Fibroblast of lung (primary cell): ENCODE measurements around the gene HIBCH. TPM values are rescaled to one million over a fixed set of nuclear protein-coding genes. Genes with fewer than 3 reads are reported as not detected.

ENCODE experiments used
- DNase-seq, 2 donors: peaks; one replicate each; pipeline versions ENCODE4 v3.0.0 to v3.0.0-alpha.2; 2010; ENCODE audit warnings: low read depth in 2 of 2
- H2AFZ ChIP-seq: 2 replicates; pipeline ENCODE4 v1.5.1; 2012; ENCODE audit warnings: low read length, control low read depth, inconsistent platforms
- H3K27ac ChIP-seq: 2 replicates; pipeline ENCODE4 v1.5.1; 2011; ENCODE audit warnings: low read length, control low read depth; ENCODE audit not compliant: insufficient read depth
- H3K27me3 ChIP-seq: 2 replicates; pipeline ENCODE4 v1.5.1; 2011; ENCODE audit warnings: mild to moderate bottlenecking, low read length; ENCODE audit not compliant: control insufficient read depth, insufficient read depth
- H3K36me3 ChIP-seq: 2 replicates; pipeline ENCODE4 v1.5.1; 2011; ENCODE audit warnings: low read length; ENCODE audit not compliant: control insufficient read depth, insufficient read depth
- H3K4me1 ChIP-seq: 2 replicates; pipeline ENCODE4 v1.5.1; 2011; ENCODE audit warnings: low read length; ENCODE audit not compliant: control insufficient read depth, insufficient read depth; ENCODE audit errors: extremely low read depth
- H3K4me2 ChIP-seq: 2 replicates; pipeline ENCODE4 v1.5.1; 2011; ENCODE audit warnings: low read length, control low read depth; ENCODE audit not compliant: insufficient read depth; ENCODE audit errors: extremely low read depth
- H3K4me3 ChIP-seq, 4 experiments: fragments of 200-600 bp in 1 of 4; sonication (generic) in 1 of 4; replicated peaks in 1 of 4; 2 replicates each; pipeline ENCODE4 v1.5.1; 2011 to 2016; ENCODE audit warnings: low read length in 4 of 4, low read depth in 3 of 4, mild to moderate bottlenecking in 3 of 4, control low read depth in 2 of 4, inconsistent platforms in 1 of 4, mixed read lengths in 1 of 4; ENCODE audit not compliant: insufficient read depth in 1 of 4; ENCODE audit errors: control extremely low read depth in 1 of 4
- H3K79me2 ChIP-seq: 2 replicates; pipeline ENCODE4 v1.5.1; 2012; ENCODE audit warnings: mild to moderate bottlenecking, low read length, inconsistent platforms; ENCODE audit not compliant: control insufficient read depth, insufficient read depth
- H3K9ac ChIP-seq: 2 replicates; pipeline ENCODE4 v1.5.1; 2011; ENCODE audit warnings: mild to moderate bottlenecking, low read length, control low read depth; ENCODE audit not compliant: insufficient read depth
- H3K9me3 ChIP-seq: 2 replicates; pipeline ENCODE4 v1.5.1; 2012; ENCODE audit warnings: low read depth, low read length; ENCODE audit not compliant: control insufficient read depth, insufficient read depth
- H4K20me1 ChIP-seq: 2 replicates; pipeline ENCODE4 v1.5.1; 2011; ENCODE audit warnings: low read length; ENCODE audit not compliant: control insufficient read depth, insufficient read depth; ENCODE audit errors: extremely low read depth
- CTCF ChIP-seq, 2 donors: IDR thresholded peaks in 1 of 2; conservative IDR thresholded peaks in 1 of 2; 1 replicate in 1 of 2; 2 replicates in 1 of 2; pipeline ENCODE4 v1.5.1; 2011 to 2012; ENCODE audit warnings: low read length in 2 of 2, control low read depth in 1 of 2, inconsistent platforms in 1 of 2, low read depth in 1 of 2, mild to moderate bottlenecking in 1 of 2
- EZH2 ChIP-seq: IDR thresholded peaks from 2 replicates; pipeline ENCODE4 v1.5.1; 2012; ENCODE audit warnings: low read length, control low read depth, mild to moderate bottlenecking; ENCODE audit errors: missing control alignments
- polyA plus RNA-seq, 2 donors: library from polyadenylated mRNA; depleted of rRNA in 1 of 2; stranded (reverse) in 1 of 2; unstranded in 1 of 2; fragments of >200 nt; gene quantifications; 2 replicates each; pipeline ENCODE4 v1.2.1, GENCODE V29; 2011 to 2012; ENCODE audit warnings: missing spikeins in 1 of 2
- total RNA-seq: library from RNA; depleted of rRNA; stranded (reverse); fragments of >200 nt; gene quantifications from 2 replicates; pipeline ENCODE4 v1.2.1, GENCODE V29; 2014

Gene HIBCH
- total and polyA plus RNA-seq, 2 donors (not counting 1 experiment from before 2014, with no cell fraction given), result 14.9 to 19.2 TPM

- H3K4me2 ChIP-seq, result no peak overlapping the region
Measured at GRCh38 chr2:190335225-190335559, 15.6 kb upstream of the HIBCH start.

GRCh38 chr2:190334479-190335224, 15.0 kb upstream of the HIBCH start:
- Histone ChIP-seq H3K36me3 (no peaks in the 10 kb centered on the region), H3K4me3 (no peak overlapping the region), H3K9ac (no peak overlapping the region), H3K4me1 (no peaks in the 10 kb centered on the region), H2AFZ (no peak overlapping the region), H4K20me1 (no peaks in the 10 kb centered on the region), H3K4me2 (no peak overlapping the region), H3K27me3 (no peaks in the 10 kb centered on the region), H3K9me3 (no peaks in the 10 kb centered on the region), H3K27ac (no peak overlapping the region), H3K79me2 (no peaks in the 10 kb centered on the region)
- no peak for DNase-seq
- TF ChIP-seq CTCF (conservative IDR thresholded peaks at IDR 0.05 in 1 of 2, IDR thresholded peaks at IDR 0.05 in 1 of 2; ENCODE audit: low read depth in 1 of 2, low read length in 2 of 2) (no peak), EZH2 (no peak)

More at GRCh38 chr2:190335225-190335559, 15.6 kb upstream of the HIBCH start:
- Histone ChIP-seq H3K9me3 (no peaks in the 10 kb centered on the region), H3K79me2 (no peaks in the 10 kb centered on the region), H3K4me3 (no peak overlapping the region), H3K36me3 (no peaks in the 10 kb centered on the region), H2AFZ (no peak overlapping the region), H3K27me3 (no peaks in the 10 kb centered on the region), H4K20me1 (no peaks in the 10 kb centered on the region), H3K27ac (no peak overlapping the region), H3K9ac (no peak overlapping the region), H3K4me1 (no peaks in the 10 kb centered on the region)
- DNase-seq, result no peak
- TF ChIP-seq EZH2, result no peak
- TF ChIP-seq CTCF (conservative IDR thresholded peaks at IDR 0.05 in 1 of 2, IDR thresholded peaks at IDR 0.05 in 1 of 2; ENCODE audit: low read depth in 1 of 2, low read length in 2 of 2), result no peak

GRCh38 chr2:190333928-190334327, 14.3 kb upstream of the HIBCH start:
- Histone ChIP-seq H4K20me1 (no peaks in the 10 kb centered on the region), H3K79me2 (no peaks in the 10 kb centered on the region), H3K27ac (no peak overlapping the region), H3K27me3 (no peaks in the 10 kb centered on the region), H3K4me2 (no peak overlapping the region), H3K36me3 (no peaks in the 10 kb centered on the region), H3K4me3 (no peak overlapping the region), H3K9ac (no peak overlapping the region), H3K9me3 (no peaks in the 10 kb centered on the region), H2AFZ (peak overlapping the region; percentile 10), H3K4me1 (no peaks in the 10 kb centered on the region)
- no peak for TF ChIP-seq EZH2
- TF ChIP-seq CTCF (conservative IDR thresholded peaks at IDR 0.05 in 1 of 2, IDR thresholded peaks at IDR 0.05 in 1 of 2; ENCODE audit: low read depth in 1 of 2, low read length in 2 of 2), result no peak
- no peak for DNase-seq
